ENCODE results near the gene CLDN4.
"Not testable (repeated sequence)": the region's sequence is repeated elsewhere in the genome, so short reads cannot be mapped to it uniquely, and the experiment has no call there.

Gene CLDN4

GRCh38 chr7:73830681-73831583, at the start of gene CLDN4:
Gene CLDN4, plus strand, starts transcription at chr7:73830996. Its CDS starts 206 bp downstream, at chr7:73831202.
- DNase-seq = no peak

GRCh38 chr7:73786588-73786987, 44.2 kb upstream of the CLDN4 start:
- DNase-seq = no peak

GRCh38 chr7:73787786-73788048, 43.1 kb upstream of the CLDN4 start:
- DNase-seq = not testable (repeated sequence)

- no peak for DNase-seq
Observed at GRCh38 chr7:73789051-73789450, 41.7 kb upstream of the CLDN4 start.

DNA sequence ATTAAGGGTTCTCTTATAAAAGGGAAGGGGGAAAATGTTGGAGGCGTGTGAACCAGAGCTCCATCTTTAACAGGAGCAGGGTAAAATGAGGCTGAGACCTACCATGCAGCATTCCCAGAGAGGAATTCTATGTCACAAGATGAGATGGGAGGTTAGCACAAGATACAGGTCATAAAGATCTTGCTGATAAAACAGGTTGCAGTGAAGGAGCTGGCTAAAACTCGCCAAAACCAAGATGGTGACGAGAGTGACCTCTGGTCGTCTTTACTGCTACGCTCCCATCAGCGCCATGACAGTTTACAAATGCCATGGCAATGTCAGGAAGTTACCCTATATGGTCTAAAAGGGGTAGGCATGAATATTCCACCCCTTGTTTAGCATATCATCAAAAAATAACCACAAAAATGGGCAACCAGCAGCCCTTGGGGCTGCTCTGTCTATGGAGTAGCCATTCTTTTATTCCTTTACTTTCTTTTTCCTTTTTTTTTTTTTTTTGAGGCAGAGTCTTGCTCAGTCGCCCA, 39.6 kb upstream of the CLDN4 start:
- DNase-seq = not testable (repeated sequence)

DNA sequence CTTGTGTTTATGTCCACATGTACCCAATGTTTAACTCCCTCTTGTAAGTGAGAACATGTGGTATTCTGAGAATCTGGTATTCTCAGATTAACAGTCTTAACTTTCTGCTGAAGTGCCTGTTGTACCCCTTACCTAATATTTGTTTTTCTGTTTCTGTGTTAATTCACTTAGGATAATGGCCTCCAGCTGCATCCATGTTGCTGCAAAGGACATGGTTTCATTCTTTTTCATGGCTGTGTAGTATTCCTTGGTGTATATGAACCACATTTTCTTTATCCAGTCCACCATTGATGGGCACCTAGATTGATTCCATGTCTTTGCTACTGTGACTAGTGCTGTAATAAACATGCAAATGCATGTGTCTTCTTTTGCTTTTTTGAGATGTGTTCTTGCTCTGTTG, 35.6 kb upstream of the CLDN4 start:
- not testable (repeated sequence) for DNase-seq

DNA sequence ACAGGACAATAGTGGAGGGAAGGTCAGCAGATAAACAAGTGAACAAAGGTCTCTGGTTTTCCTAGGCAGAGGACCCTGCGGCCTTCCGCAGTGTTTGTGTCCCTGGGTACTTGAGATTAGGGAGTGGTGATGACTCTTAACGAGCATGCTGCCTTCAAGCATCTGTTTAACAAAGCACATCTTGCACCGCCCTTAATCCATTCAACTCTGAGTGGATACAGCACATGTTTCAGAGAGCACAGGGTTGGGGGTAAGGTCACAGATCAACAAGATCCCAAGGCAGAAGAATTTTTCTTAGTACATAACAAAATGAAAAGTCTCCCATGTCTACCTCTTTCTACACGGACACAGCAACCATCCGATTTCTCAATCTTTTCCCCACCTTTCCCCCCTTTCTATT, 34.1 kb upstream of the CLDN4 start:
- DNase-seq = not testable (repeated sequence)

GRCh38 chr7:73797176-73797575, 33.6 kb upstream of the CLDN4 start:
- DNase-seq = not testable (repeated sequence)

- no peak for DNase-seq
Observed at GRCh38 chr7:73799282-73800141, 31.3 kb upstream of the CLDN4 start.

DNA sequence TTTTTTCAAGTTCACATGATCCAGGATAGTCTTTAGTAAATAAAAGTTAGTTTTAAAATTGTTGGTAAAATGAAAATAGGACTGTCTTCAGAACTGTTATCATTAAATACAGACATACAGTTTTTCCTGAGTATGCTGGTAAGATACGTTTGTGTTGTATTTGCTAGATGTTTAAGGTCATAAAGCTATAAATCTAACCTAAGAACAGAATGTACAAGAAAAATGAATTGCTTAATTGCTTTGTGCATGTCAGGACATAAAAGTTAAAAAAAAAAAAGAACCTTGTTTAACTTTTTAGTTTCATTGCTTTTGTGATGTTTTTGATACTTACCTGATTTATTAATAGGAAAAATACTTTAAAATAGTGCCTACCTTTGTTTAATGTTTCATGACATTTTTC, 29.2 kb upstream of the CLDN4 start:
- DNase-seq = no peak

DNA sequence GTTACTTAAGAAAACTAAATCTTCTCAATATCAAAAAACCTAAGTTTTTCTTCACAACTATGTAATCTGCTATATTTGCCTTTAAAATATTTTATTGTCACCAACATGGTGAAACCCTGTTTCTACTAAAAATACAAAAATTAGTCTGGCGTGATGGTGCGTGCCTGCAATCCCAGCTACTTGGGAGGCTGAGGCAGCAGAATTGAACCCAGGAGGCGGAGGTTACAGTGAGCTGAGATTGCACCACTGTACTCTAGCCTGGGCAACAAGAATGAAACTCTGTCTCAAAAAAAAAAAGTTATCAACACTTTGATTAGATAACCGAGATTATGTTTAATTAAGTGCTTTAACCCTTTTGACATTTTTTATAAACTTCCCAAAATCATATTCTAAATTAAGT, 28.3 kb upstream of the CLDN4 start:
- no peak for DNase-seq

- no peak for DNase-seq
Observed at GRCh38 chr7:73809467-73809951, 21.3 kb upstream of the CLDN4 start.

GRCh38 chr7:73810998-73811360, 19.8 kb upstream of the CLDN4 start:
- no peak for DNase-seq

- DNase-seq = peak; percentile 29
Observed at GRCh38 chr7:73811760-73812168, 19.0 kb upstream of the CLDN4 start.

DNA sequence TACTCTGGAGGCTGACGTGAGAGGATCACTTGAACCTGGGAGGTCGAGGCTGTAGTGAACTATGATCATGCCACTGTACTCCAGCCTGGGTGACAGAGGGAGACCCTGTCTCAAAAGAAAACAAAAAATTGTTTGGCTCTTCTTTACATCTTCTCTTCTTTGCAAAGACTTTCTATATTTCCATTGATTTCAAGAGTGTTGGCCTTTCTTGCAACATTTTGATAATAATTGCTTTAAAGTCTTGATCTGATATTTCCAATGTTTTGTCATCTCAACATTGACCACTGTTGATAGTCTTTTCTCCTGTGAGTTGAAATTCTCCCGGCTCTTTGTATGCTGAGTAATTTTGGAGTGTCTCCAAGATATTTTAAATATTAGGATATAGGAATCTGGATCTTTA, 17.8 kb upstream of the CLDN4 start:
- no peak for DNase-seq

GRCh38 chr7:73815436-73815835, 15.4 kb upstream of the CLDN4 start:
- no peak for DNase-seq

DNA sequence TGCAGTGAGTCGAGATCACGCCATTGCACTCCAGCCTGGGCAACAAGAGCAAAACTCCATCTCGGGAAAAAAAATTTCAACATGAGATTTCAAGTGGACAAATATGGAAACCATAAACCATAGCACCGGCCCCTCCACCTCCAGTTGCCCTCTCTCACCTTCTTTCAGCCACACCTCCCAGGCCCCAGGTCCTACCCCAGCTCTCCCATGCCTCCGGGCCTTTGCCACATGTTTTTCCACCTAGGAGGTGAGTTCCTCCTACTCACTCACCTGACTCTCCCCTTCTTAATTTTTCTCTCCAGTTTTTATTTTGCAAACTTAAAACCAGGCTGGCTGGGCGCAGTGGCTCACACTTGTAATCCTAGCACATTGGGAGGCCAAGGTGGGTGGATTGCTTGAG, 13.7 kb upstream of the CLDN4 start:
- DNase-seq = no peak

DNA sequence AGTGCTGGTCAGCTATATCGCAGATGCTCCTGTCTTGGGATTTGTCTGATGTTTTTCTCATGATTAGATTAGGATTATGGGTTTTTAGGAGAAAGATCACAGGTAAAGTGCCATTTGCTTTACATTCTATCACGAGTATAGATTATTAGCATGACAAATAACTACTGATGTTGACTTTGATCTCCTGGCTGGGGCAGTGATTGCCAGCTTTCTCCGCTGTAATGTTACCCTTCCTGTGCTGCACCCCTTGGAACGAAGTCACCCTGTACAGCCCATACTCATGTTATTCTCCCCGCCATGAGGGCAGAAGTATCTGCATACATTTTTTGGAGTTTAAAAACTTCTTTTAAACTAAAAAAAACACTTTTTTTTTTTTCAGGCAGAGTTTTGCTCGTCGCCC, 10.8 kb upstream of the CLDN4 start:
- DNase-seq = no peak

GRCh38 chr7:73821597-73822285, 9.1 kb upstream of the CLDN4 start:
- not testable (repeated sequence) for DNase-seq

- peak; percentile 81 for DNase-seq
Observed at GRCh38 chr7:73822319-73823173, 8.2 kb upstream of the CLDN4 start.

- no peak for DNase-seq
Observed at GRCh38 chr7:73823257-73823656, 7.5 kb upstream of the CLDN4 start.
